Epithelial cell of esophagus (primary cell): ENCODE results near the gene UXS1.

Experiments used
- DNase-seq: peaks from one replicate; pipeline ENCODE4 v3.0.0; 2010; ENCODE audit warnings: low read depth
- H3K4me3 ChIP-seq: 2 replicates; pipeline ENCODE4 v1.5.1; 2011; ENCODE audit warnings: mild to moderate bottlenecking, low read length, control low read depth
- TF ChIP-seq, protein P1 (sequence below): IDR thresholded peaks from 2 replicates; pipeline ENCODE4 v1.5.1; 2011; ENCODE audit warnings: low read depth, mild to moderate bottlenecking, low read length, control low read depth, inconsistent platforms; ENCODE audit not compliant: insufficient read depth; ENCODE audit errors: missing control alignments

Gene UXS1

DNA sequence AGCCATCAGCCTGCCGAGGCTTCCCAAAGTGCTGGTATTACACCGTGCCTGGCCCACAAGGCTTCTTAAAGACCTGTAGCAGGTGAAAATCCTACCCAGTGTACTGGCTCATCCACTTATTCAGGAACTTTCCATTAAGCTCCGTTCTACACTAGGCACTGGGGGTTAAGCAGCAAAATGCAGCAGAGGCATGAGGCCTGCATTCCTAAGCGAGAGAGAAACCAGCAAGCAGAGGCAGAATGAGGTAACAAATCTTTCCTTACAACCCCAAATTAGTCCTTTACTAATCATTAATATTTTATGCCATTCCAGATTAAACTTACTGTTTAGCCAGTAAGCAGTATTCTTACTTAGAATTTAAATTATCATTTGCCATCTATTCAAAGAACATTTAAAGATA, 32.8 kb downstream of the UXS1 start:
- TF ChIP-seq, protein P1, sequence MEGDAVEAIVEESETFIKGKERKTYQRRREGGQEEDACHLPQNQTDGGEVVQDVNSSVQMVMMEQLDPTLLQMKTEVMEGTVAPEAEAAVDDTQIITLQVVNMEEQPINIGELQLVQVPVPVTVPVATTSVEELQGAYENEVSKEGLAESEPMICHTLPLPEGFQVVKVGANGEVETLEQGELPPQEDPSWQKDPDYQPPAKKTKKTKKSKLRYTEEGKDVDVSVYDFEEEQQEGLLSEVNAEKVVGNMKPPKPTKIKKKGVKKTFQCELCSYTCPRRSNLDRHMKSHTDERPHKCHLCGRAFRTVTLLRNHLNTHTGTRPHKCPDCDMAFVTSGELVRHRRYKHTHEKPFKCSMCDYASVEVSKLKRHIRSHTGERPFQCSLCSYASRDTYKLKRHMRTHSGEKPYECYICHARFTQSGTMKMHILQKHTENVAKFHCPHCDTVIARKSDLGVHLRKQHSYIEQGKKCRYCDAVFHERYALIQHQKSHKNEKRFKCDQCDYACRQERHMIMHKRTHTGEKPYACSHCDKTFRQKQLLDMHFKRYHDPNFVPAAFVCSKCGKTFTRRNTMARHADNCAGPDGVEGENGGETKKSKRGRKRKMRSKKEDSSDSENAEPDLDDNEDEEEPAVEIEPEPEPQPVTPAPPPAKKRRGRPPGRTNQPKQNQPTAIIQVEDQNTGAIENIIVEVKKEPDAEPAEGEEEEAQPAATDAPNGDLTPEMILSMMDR = no peak
- H3K4me3 ChIP-seq = no peak overlapping the region

DNA sequence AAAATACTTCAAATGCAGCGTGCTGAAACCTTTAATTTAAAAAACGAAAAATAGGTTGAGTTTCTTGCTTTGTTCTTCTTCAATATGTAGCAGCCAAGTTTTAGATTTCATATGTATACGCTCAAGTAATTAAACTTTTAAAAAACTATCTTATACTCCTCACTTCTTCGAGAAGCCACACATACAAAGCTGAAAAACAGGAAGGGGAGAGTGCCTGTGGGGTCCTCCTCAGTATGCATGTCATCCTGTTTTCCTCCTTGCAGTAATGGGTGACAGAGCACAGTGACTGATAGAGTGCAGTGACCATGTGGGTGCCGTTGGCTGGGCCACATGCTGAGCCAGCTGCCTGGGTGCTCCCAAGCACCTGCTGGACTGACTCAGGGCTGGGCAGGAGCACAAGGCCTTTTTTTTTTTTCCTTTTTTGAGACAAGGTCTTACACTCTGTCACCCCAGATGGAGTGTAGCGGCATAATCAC, 33.3 kb downstream of the UXS1 start:
- TF ChIP-seq, protein P1 = no peak
- DNase-seq = no peak
- H3K4me3 ChIP-seq = no peak overlapping the region

More for the DNA sequence above, 32.8 kb downstream of the UXS1 start:
- no peak for DNase-seq

DNA sequence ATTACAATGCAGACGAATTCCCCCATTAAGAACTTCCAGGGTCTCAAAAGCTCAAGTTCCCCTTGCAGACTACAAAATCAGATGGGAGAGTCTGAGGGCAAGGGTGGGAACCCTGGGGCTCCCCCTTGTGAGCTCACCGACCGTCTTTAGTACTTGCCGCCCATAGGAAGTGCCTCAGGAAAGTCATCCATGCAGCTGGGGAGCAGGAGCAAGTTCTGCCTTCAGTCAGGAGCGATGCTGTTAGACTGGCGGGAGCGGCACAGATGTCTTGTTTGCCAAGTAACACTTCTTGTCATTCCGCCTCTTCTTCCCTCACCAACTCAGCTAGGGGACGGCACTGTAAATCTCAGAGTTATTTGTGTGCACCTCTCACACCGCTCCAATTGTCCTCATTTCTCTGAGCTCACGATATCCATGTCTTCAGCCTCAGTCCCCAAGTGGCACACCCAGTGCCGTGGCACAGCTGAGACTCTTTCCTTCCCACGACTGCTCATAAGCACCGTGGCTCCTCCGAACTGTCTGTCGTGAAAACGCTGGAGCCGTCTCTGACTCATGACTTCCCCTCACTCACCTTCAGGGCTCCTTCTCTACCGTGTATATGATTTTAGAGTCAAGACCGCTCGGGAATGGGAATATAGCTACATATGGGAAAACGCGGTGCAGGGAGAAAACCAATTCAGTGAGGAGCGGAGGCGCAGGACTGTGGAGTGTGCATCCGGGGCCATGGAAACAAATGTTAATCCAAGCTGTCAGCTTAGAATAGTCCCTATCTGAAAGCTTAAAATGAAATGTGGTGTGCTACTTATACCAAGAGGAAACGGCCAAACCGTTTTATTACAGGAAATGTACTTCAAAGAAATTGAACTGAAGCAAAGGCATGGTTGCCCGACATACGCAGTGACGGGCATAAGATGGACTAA, 34.0 kb downstream of the UXS1 start:
- TF ChIP-seq, protein P1 = no peak
- H3K4me3 ChIP-seq = no peak overlapping the region
- DNase-seq = no peak

DNA sequence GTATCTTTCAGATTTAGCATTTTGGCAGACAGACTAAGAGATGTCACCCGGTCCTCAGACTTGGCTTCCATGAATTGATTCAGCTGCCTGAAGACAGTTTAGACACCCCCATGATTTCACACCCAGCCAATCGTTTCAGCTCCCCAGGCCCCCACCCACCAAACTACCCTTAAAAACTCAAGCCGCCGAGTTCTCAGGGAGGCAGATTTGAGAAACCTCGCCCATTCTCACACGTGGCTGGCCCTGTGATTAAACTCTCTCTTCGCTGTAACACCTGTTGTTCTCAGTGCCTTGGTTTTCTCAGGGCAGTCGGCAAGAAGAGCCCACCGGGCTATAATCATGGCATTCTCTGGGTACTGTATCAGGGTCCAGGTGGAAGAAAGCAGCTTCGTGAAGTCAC, 35.2 kb downstream of the UXS1 start:
- TF ChIP-seq, protein P1 = no peak
- no peak for DNase-seq
- no peak overlapping the region for H3K4me3 ChIP-seq

DNA sequence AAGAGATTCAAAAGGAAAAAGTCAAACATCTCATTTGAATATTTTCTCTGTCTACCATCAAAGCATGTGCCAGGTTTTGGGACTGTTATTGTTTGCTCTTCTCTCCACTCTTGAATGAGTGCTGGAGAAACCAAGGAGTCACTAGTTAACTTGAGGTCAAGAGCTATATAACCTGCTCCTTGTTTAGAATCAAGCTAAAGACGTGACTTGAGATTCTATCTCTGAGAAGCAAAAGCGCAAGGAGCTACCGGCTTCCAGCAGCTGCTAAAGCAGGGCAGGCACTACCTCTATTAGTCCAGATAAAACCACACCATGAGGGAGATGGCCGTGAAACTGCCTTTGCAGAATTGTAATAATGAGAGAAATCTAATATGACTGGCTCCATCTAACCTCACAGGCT, 36.0 kb downstream of the UXS1 start:
- TF ChIP-seq, protein P1 = no peak
- H3K4me3 ChIP-seq = no peak overlapping the region
- DNase-seq = no peak

DNA sequence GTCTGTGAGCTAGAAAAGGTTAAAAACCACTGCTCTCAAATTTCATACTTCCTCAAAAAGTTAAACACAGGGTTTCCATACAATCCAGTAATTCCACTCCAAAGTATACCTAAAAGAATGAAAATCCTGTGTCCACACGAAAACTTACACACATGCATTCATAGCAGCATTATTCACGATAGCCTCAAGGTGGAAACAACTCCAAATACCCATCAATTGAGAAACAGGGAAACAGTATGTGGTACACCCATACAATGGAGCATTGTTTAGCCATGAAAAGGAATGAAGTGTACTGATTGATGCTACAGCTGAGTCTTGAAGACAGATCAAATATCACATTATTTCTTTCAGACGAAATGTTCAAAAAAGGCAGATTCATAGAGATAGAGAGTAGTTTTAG, 36.7 kb downstream of the UXS1 start:
- no peak overlapping the region for H3K4me3 ChIP-seq
- TF ChIP-seq, protein P1 = no peak
- DNase-seq = peak; percentile 59
